ENCODE measurements around the gene LAMA2. TPM values are rescaled to one million over a fixed set of nuclear protein-coding genes. Genes with fewer than 3 reads are reported as not detected.
A peak's percentile ranks its signal among the peaks of the same experiment; 100 is the strongest.

LAMA2 gene
- total and polyA plus RNA-seq, 4 donors = 23.9 to 172 (median 78.5) TPM

DNA sequence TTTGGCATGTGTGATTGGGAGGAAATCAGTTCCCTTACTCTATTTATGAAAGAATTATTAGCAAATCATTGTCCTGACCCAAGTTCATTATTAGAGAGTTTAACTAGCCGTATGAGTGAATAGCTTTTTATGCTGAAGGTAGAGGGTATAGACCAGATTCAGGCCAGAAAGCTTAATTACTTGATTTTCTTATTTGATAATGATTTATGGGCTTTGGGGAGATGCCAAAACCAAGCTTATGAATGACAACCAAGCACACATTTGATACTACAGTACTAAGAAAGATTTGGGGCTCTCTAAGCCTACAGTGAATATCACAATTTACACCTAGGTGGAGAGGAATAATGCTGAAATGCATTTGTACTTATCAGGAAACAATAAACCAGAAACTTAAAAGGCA, 633.8 kb downstream of the LAMA2 start:
- no peak for DNase-seq (ENCODE audit: low read depth in 4 of 6, low spot score in 6 of 6)
- Histone ChIP-seq H3K4me1 (ENCODE audit: control insufficient read depth, insufficient read depth, low read length) (no peaks in the 10 kb centered on the region), H3K36me3 (ENCODE audit: control insufficient read depth, insufficient read depth, low read length) (no peaks in the 10 kb centered on the region), H3K27ac (ENCODE audit: low read depth, low read length) (no peak overlapping the region), H3K27me3 (ENCODE audit: control insufficient read depth, insufficient read depth, low read length) (no peaks in the 10 kb centered on the region), H3K9me3 (ENCODE audit: control insufficient read depth, insufficient read depth, low read length) (no peaks in the 10 kb centered on the region), H3K4me3 (ENCODE audit: low read depth, low read length) (no peak overlapping the region)
- WGBS (ENCODE audit: insufficient coverage) = no CpG with 5 or more reads among the region's 1 CpG

DNA sequence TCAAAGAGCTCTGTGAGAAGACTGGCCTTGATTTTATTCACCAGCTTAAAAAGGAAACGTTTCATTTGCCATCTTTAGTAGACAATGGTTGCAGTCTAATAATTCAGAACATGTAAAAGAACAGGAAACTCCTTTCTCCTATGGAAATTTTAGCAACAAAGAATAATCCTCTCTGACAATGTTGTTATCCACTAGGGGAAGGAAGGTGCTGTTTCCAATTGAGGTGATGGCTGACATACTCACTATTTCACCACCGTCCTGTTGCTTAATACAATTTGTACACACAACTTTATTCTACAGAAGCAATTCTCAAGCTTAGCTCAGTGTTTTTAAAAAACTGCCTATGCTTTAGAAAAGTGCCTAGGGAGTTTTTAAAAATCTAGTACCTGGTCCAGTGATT, 634.4 kb downstream of the LAMA2 start:
- no peaks in the 10 kb centered on the region for H3K9me3 ChIP-seq (ENCODE audit: control insufficient read depth, insufficient read depth, low read length)
- H3K4me1 ChIP-seq (ENCODE audit: control insufficient read depth, insufficient read depth, low read length) = no peaks in the 10 kb centered on the region
- no peak overlapping the region for H3K4me3 ChIP-seq (ENCODE audit: low read depth, low read length)
- DNase-seq (ENCODE audit: low read depth in 4 of 6, low spot score in 6 of 6) = no peak
- no CpG with 5 or more reads among the region's 2 CpGs for WGBS (ENCODE audit: insufficient coverage)
- H3K27ac ChIP-seq (ENCODE audit: low read depth, low read length) = no peak overlapping the region
- no peaks in the 10 kb centered on the region for H3K36me3 ChIP-seq (ENCODE audit: control insufficient read depth, insufficient read depth, low read length)
- no peaks in the 10 kb centered on the region for H3K27me3 ChIP-seq (ENCODE audit: control insufficient read depth, insufficient read depth, low read length)

DNA sequence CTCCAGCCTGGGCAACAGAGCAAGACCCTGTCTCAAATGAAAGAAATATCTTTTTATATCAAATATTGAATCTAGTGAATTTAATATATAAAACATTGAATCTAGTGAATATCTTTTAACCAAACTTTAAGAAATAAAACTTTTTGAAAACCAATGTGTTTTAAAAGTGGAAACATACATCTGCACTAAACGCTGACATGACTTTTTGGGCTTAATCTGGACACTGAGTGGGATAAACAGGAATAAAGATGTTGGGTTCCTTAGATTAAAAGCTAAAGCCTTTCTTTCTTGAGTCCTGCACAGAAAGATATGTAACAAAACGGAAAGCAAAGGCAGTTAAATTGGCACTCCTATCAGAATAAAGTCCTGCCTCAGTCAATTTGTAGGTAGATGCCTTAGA, 636.8 kb downstream of the LAMA2 start:
- Histone ChIP-seq H3K36me3 (ENCODE audit: control insufficient read depth, insufficient read depth, low read length) (no peaks in the 10 kb centered on the region), H3K27ac (ENCODE audit: low read depth, low read length) (no peak overlapping the region), H3K4me1 (ENCODE audit: control insufficient read depth, insufficient read depth, low read length) (no peaks in the 10 kb centered on the region), H3K27me3 (ENCODE audit: control insufficient read depth, insufficient read depth, low read length) (no peaks in the 10 kb centered on the region), H3K9me3 (ENCODE audit: control insufficient read depth, insufficient read depth, low read length) (no peaks in the 10 kb centered on the region), H3K4me3 (ENCODE audit: low read depth, low read length) (no peak overlapping the region)
- no CpG with 5 or more reads among the region's 2 CpGs for WGBS (ENCODE audit: insufficient coverage)
- no peak for DNase-seq (ENCODE audit: low read depth in 4 of 6, low spot score in 6 of 6)

DNA sequence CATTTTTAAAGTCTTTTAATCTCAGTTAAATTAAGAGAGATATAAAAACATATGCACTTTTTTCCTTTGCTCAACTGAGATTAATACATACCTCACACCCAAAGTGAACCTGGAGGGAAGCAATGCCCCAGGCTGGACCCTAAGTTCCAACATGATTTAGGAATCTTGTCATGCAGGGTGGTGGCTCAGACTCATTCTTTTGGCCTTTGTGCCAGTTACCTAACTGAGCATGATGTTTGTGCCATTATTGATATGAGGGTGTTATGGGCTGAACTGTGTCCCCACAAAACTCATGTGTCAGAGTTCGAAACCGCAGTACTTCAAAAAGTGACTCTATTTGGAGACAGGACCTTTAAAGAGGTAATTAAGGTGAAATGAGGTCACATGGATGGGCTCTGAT, 639.0 kb downstream of the LAMA2 start:
- WGBS (ENCODE audit: insufficient coverage) = 50% methylated on average over 2 of the region's 2 CpGs
- Histone ChIP-seq H3K9me3 (ENCODE audit: control insufficient read depth, insufficient read depth, low read length) (no peaks in the 10 kb centered on the region), H3K27ac (ENCODE audit: low read depth, low read length) (no peak overlapping the region), H3K36me3 (ENCODE audit: control insufficient read depth, insufficient read depth, low read length) (no peaks in the 10 kb centered on the region), H3K4me3 (ENCODE audit: low read depth, low read length) (no peak overlapping the region), H3K27me3 (ENCODE audit: control insufficient read depth, insufficient read depth, low read length) (no peaks in the 10 kb centered on the region), H3K4me1 (ENCODE audit: control insufficient read depth, insufficient read depth, low read length) (no peaks in the 10 kb centered on the region)
- no peak for DNase-seq (ENCODE audit: low read depth in 4 of 6, low spot score in 6 of 6)

DNA sequence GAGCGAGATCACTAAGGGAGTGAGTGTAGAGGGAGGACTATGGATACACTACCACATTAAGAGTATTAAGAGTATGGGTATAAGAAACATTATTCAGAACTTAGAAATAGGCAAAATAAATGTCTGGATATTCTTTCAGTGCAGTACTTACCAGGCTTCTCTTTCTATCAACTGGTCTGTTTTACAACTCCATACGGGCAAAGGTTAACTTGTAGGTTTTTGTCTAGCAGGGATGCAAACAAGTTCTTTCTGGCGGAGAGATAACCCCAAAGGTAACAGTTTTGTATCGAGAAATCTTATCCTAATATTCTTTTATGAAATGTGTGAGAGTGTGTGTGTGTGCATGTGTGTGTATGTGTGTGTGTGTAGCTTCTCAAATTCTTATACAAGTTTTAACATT, 640.9 kb downstream of the LAMA2 start:
- DNase-seq (ENCODE audit: low read depth in 4 of 6, low spot score in 6 of 6) = no peak
- Histone ChIP-seq H3K4me3 (ENCODE audit: low read depth, low read length) (no peak overlapping the region), H3K27me3 (ENCODE audit: control insufficient read depth, insufficient read depth, low read length) (no peaks in the 10 kb centered on the region), H3K9me3 (ENCODE audit: control insufficient read depth, insufficient read depth, low read length) (no peaks in the 10 kb centered on the region), H3K27ac (ENCODE audit: low read depth, low read length) (no peak overlapping the region), H3K36me3 (ENCODE audit: control insufficient read depth, insufficient read depth, low read length) (no peaks in the 10 kb centered on the region), H3K4me1 (ENCODE audit: control insufficient read depth, insufficient read depth, low read length) (no peaks in the 10 kb centered on the region)
- 82% methylated on average over 2 of the region's 4 CpGs for WGBS (ENCODE audit: insufficient coverage)

DNA sequence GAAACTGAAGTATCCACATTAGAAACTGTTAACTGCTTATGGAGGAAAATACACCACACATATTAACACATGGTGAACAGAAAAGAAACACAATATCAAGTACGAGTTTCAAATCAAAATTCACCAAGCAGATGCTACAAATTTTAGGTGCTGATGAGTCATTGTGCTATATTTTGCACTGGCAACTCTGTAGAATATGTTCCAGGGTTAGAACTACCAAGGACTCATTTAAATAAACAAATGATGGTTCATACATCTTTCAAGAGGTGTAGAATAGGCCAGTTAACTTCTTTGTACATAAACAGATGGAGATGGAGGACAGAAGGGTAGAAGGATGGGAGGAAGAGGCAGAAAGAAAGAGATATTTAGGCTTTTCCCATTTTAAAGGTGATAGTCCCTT, 642.1 kb downstream of the LAMA2 start:
- Histone ChIP-seq H3K9me3 (ENCODE audit: control insufficient read depth, insufficient read depth, low read length) (no peaks in the 10 kb centered on the region), H3K36me3 (ENCODE audit: control insufficient read depth, insufficient read depth, low read length) (no peaks in the 10 kb centered on the region), H3K4me1 (ENCODE audit: control insufficient read depth, insufficient read depth, low read length) (no peaks in the 10 kb centered on the region), H3K27ac (ENCODE audit: low read depth, low read length) (no peak overlapping the region), H3K27me3 (ENCODE audit: control insufficient read depth, insufficient read depth, low read length) (no peaks in the 10 kb centered on the region), H3K4me3 (ENCODE audit: low read depth, low read length) (no peak overlapping the region)
- no CpG with 5 or more reads among the region's 1 CpG for WGBS (ENCODE audit: insufficient coverage)
- DNase-seq (ENCODE audit: low read depth in 4 of 6, low spot score in 6 of 6) = no peak

DNA sequence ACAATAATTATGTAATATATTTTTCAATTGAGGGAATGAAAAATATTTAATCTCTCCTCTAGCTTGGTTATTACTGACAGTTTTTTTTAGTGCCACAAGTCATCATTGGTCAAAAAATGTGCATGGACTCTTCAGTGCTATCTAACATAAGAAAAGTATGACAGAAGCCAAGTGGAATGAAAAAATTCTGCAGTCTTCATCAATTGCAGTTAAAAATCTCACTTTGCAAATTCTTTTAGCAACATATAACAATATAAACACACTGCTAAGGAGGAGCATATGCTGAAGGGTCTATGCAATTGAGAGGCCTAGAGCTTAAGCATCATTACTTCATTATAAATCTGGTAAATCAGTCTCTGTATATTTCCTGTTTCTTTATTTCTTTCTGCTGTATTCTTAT, 652.0 kb downstream of the LAMA2 start:
- Histone ChIP-seq H3K36me3 (ENCODE audit: control insufficient read depth, insufficient read depth, low read length) (no peaks in the 10 kb centered on the region), H3K27me3 (ENCODE audit: control insufficient read depth, insufficient read depth, low read length) (no peaks in the 10 kb centered on the region), H3K9me3 (ENCODE audit: control insufficient read depth, insufficient read depth, low read length) (no peaks in the 10 kb centered on the region), H3K4me1 (ENCODE audit: control insufficient read depth, insufficient read depth, low read length) (no peaks in the 10 kb centered on the region), H3K27ac (ENCODE audit: low read depth, low read length) (no peak overlapping the region), H3K4me3 (ENCODE audit: low read depth, low read length) (no peak overlapping the region)
- DNase-seq (ENCODE audit: low read depth in 4 of 6, low spot score in 6 of 6) = no peak

DNA sequence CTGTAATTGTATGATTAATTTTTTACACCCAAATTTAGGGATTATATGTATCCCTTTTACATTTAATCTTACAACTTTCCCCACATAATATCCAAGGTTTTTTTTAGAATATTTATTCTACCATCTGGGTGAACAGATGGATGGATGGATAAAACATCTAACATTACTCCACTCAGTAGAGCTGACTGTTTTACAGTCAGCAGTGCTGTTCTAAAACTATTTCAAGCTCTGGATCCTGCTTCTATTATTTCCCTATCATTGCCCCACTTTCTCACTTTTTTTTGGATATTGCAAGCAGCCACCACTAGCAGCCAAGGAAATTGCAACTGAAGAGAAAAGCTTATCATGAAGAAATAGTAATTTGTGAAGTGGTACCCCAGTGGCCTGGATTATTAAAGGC, 653.3 kb downstream of the LAMA2 start:
- DNase-seq (ENCODE audit: low read depth in 4 of 6, low spot score in 6 of 6) = peak in 2 of 6 donors; percentile 84
- H3K27ac ChIP-seq (ENCODE audit: low read depth, low read length) = no peak overlapping the region
- no peaks in the 10 kb centered on the region for H3K4me1 ChIP-seq (ENCODE audit: control insufficient read depth, insufficient read depth, low read length)
- no peak overlapping the region for H3K4me3 ChIP-seq (ENCODE audit: low read depth, low read length)
- H3K9me3 ChIP-seq (ENCODE audit: control insufficient read depth, insufficient read depth, low read length) = no peaks in the 10 kb centered on the region
- no peaks in the 10 kb centered on the region for H3K36me3 ChIP-seq (ENCODE audit: control insufficient read depth, insufficient read depth, low read length)
- no peaks in the 10 kb centered on the region for H3K27me3 ChIP-seq (ENCODE audit: control insufficient read depth, insufficient read depth, low read length)

DNA sequence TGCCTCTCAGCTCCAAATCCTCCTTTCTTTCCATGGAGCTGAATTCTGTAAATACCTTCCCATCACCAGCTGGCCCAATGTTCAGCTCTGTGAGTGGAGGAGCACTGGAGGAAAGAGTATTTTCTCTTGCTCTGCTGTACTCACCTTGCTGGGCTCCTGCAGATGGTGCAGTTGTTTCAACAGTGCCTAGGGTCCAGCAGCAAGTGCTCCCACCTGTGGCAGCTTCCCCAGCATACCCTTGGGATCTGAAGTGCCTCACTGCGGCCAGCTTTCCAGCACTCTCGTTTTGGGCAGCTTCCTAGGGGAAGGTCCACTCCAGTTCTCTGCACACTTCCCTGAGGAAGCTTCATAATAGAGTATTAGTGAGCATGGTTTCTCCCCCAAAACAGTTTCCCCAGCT, 656.1 kb downstream of the LAMA2 start:
- Histone ChIP-seq H3K36me3 (ENCODE audit: control insufficient read depth, insufficient read depth, low read length) (no peaks in the 10 kb centered on the region), H3K27ac (ENCODE audit: low read depth, low read length) (no peak overlapping the region), H3K4me1 (ENCODE audit: control insufficient read depth, insufficient read depth, low read length) (no peaks in the 10 kb centered on the region), H3K27me3 (ENCODE audit: control insufficient read depth, insufficient read depth, low read length) (no peaks in the 10 kb centered on the region), H3K4me3 (ENCODE audit: low read depth, low read length) (no peak overlapping the region), H3K9me3 (ENCODE audit: control insufficient read depth, insufficient read depth, low read length) (no peaks in the 10 kb centered on the region)
- DNase-seq (ENCODE audit: low read depth in 4 of 6, low spot score in 6 of 6) = no peak
- 40% methylated on average over 1 of the region's 2 CpGs for WGBS (ENCODE audit: insufficient coverage)

DNA sequence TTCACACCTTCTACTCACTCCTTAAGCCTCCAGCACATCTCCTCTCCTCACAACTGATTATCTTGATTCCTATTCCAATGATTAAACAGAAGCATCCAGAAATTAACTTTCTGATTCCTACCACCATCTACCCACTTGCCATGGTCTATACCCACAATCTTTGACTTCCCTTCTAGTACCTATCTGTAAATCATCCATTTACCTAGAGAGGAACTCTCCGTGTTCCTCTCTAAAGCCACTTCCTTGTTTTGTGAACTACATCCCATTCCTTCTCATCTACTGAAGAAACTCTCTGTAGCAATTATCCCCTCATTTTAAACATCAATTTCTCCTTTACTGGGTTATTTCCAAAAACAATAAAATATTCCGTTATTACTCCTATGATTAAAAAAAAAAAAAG, 659.8 kb downstream of the LAMA2 start:
- no peak overlapping the region for H3K27ac ChIP-seq (ENCODE audit: low read depth, low read length)
- no peaks in the 10 kb centered on the region for H3K4me1 ChIP-seq (ENCODE audit: control insufficient read depth, insufficient read depth, low read length)
- no peaks in the 10 kb centered on the region for H3K36me3 ChIP-seq (ENCODE audit: control insufficient read depth, insufficient read depth, low read length)
- 89% methylated on average over 2 of the region's 2 CpGs for WGBS (ENCODE audit: insufficient coverage)
- no peak overlapping the region for H3K4me3 ChIP-seq (ENCODE audit: low read depth, low read length)
- no peaks in the 10 kb centered on the region for H3K9me3 ChIP-seq (ENCODE audit: control insufficient read depth, insufficient read depth, low read length)
- no peaks in the 10 kb centered on the region for H3K27me3 ChIP-seq (ENCODE audit: control insufficient read depth, insufficient read depth, low read length)
- no peak for DNase-seq (ENCODE audit: low read depth in 4 of 6, low spot score in 6 of 6)

DNA sequence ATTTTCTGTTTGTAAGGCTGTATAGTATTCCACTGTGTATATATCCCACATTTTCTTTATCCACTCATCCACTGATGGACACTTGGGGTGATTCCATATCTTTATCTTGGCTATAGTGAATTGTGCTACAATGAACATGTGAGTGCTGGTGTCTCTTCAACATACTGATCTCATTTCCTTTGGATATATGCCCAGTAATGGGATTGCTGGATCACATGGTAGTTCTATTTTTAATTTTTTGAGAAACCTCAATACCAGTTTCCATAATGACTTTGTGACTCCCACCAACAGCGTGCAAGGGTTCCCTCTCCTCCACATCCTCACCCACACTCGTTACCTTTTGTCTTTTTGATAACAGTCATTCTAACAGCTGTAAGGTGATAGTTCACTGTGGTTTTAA, 661.0 kb downstream of the LAMA2 start:
- no peak overlapping the region for H3K4me3 ChIP-seq (ENCODE audit: low read depth, low read length)
- DNase-seq (ENCODE audit: low read depth in 4 of 6, low spot score in 6 of 6) = no peak
- H3K4me1 ChIP-seq (ENCODE audit: control insufficient read depth, insufficient read depth, low read length) = no peaks in the 10 kb centered on the region
- no CpG with 5 or more reads among the region's 2 CpGs for WGBS (ENCODE audit: insufficient coverage)
- no peaks in the 10 kb centered on the region for H3K36me3 ChIP-seq (ENCODE audit: control insufficient read depth, insufficient read depth, low read length)
- no peaks in the 10 kb centered on the region for H3K9me3 ChIP-seq (ENCODE audit: control insufficient read depth, insufficient read depth, low read length)
- H3K27me3 ChIP-seq (ENCODE audit: control insufficient read depth, insufficient read depth, low read length) = no peaks in the 10 kb centered on the region
- no peak overlapping the region for H3K27ac ChIP-seq (ENCODE audit: low read depth, low read length)
